HG03575 (cell line): Measurements from ENCODE around the gene MTFMT.
"Not testable (repeated sequence)": the region's sequence is repeated elsewhere in the genome, so short reads cannot be mapped to it uniquely, and the experiment has no call there.

Experiments
- ATAC-seq: cut with Tn5 transposase; IDR thresholded peaks from one replicate; pipeline ENCODE4 v1.9.1; 2021; ENCODE audit not compliant: unreplicated experiment, insufficient number of reproducible peaks, low FRiP score; ENCODE audit errors: extremely low read depth

The MTFMT gene

DNA sequence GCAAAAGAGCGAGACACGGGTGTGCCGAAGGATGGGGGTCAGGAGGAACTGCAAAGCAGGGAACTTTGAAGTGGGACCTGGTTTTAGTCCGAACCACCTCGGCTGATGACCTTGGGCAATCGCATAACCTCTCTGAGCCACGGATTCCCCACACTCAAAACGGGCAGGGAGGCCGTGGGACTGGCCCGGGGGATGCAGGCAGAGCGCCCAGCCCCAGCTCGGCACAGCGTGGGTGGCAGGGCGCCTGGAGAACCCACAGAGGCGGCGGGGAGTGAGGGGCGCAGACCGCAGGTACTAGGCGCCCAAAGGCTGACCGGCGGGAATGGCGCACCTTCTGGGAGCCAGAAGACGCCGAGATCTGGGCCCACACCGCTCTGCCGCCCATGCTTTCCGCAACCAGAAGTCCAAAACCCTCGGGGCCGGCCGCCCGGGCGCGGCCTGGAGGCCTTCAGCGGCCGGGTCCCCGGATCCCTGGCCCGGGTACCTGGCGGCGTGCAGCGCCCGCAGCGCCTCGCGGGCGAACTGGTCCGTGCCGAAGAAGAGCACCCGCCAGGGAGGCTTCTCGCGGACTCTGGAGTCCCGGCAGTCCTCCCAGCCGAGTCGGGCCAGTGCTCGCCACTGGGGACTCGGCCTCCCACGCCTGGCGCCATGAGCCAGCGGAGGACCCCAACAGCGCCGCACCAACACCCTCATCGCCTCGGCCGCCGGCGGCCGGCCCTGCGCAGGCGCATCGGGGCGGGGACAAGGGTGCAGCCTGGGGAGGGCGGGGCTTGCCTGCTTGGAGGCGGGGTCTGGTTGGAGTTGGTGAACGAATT lies at the start of gene MTFMT:
MTFMT (minus strand) TSS at position 719 of the 815 bp plus-strand sequence; CDS start at position 693, 26 bp downstream.
- ATAC-seq, result no peak

DNA sequence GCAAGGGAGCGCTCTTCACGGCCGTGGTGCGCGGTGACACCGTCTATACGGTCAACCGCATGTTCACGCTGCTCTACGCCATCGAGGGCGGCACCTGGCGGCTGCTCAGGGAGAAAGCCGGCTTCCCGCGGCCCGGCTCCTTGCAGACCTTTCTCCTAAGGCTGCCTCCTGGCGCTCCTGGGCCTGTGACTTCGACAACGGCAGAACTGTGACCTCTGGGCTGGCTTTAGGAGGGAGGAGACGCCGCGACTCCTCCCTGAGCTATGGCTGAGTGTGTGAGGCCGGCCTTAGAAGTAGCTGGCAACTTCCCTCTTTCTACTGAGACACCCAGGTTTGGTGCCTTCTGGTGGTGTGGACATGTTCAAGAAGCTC lies 48.5 kb upstream of the MTFMT start:
- ATAC-seq, result no peak

DNA sequence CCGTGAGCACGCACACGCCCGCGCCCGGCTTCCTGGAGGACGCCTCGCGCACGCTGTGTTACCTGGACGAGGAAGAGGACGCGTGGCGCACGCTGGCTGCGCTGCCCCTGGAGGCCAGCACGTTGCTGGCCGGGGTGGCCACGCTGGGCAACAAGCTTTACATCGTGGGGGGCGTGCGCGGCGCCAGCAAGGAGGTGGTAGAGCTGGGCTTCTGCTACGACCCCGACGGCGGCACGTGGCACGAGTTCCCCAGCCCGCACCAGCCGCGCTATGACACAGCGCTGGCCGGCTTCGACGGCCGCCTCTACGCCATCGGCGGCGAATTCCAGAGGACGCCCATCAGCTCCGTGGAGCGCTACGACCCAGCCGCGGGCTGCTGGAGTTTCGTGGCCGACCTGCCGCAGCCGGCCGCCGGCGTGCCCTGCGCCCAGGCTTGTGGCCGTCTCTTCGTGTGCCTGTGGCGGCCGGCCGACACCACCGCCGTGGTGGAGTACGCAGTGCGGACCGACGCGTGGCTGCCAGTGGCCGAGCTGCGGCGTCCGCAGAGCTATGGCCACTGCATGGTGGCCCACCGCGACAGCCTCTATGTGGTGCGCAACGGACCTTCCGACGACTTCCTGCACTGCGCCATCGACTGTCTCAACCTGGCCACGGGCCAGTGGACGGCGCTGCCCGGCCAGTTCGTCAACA lies 48.0 kb upstream of the MTFMT start:
- ATAC-seq, result no peak

DNA sequence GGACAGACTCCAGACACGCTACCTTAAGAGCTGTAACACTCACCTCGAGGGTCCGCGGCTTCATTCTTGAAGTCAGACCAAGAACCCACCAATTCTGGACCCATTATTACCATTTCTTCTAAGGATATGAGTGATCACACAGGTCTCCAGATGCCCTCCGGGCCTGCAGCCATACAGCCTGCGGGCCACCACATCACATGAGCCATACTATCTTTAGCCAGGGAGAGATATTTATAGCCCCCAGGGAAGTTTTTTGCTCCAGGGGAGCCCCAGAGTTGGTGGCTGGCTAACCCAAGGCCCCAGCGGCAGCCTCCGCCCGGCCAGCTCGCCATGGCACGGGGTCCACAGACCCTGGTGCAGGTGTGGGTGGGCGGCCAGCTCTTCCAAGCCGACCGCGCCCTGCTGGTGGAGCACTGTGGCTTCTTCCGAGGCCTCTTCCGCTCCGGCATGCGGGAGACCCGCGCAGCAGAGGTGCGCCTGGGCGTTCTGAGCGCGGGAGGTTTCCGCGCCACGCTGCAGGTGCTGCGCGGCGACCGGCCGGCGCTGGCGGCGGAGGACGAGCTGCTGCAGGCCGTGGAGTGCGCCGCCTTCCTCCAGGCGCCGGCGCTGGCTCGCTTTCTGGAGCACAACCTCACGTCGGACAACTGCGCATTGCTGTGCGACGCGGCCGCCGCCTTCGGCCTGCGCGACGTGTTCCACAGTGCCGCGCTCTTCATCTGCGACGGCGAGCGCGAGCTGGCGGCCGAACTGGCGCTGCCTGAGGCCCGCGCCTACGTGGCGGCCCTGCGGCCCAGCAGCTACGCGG lies 47.2 kb upstream of the MTFMT start, which contains the start of gene KBTBD13:
KBTBD13 (plus strand) TSS at position 261 of the 805 bp plus-strand sequence; CDS start at position 331, 70 bp downstream.
- ATAC-seq, result no peak

DNA sequence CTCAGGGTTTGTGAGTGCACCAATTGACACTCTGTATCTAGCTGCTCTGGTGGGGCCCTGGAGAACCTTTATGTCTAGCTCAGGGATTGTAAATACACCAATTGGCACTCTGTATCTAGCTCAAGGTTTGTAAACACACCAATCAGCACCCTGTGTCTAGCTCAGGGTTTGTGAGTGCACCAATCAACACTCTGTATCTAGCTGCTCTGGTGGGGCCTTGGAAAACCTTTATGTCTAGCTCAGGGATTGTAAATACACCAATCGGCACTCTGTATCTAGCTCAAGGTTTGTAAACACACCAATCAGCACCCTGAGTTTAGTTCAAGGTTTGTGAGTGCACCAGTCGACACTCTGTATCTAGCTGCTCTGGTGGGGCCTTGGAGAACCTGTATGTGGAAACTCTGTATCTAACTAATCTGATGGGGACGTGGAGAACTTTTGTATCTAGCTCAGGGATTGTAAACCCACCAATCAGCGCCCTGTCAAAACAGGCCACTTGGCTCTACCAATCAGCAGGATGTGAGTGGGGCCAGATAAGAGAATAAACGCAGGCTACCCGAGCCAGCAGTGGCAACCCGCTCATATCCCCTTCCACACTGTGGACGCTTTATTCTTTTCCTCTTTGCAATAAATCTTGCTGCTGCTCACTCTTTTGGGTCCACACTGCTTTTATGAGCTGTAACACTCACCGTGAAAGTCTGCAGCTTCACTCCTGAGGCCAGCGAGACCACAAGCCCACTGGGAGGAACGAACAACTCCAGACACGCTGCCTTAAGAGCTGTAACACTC lies 46.4 kb upstream of the MTFMT start:
- not testable (repeated sequence) for ATAC-seq

DNA sequence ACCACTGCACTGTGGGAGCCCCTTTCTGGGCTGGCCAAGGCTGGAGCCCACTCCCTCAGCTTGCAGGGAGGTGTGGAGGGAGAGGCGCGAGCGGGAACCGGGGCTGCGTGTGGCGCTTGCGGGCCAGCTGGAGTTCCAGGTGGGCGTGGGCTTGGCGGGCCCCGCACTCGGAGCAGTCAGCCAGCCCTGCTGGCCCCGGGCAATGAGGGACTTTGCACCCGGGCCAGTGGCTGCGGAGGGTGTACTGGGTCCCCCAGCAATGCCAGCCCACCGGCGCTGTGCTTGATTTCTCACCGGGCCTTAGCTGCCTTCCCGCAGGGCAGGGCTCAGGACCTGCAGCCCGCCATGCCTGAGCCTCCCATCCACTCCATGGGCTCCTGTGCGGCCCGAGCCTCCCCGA lies 45.5 kb upstream of the MTFMT start:
- not testable (repeated sequence) for ATAC-seq

DNA sequence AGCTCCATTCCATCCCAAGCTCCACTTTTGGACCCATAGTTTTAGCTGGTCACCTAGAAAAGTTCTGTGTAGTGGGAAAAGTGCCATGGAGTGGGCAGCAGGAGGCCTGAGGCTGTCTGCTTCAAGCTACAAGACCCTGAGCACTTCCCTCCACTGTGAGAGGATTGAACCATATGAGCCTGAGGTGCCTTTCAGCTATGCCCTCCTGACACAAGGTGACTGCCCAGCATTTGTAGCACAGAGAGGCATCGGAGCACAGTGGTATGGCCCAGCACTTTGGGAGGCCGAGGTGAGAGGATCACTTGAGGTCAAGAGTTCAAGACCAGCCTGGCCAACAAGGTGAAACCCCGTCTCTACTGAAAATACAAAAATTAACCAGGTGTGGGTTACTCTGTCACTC lies 43.2 kb upstream of the MTFMT start:
- ATAC-seq, result no peak

DNA sequence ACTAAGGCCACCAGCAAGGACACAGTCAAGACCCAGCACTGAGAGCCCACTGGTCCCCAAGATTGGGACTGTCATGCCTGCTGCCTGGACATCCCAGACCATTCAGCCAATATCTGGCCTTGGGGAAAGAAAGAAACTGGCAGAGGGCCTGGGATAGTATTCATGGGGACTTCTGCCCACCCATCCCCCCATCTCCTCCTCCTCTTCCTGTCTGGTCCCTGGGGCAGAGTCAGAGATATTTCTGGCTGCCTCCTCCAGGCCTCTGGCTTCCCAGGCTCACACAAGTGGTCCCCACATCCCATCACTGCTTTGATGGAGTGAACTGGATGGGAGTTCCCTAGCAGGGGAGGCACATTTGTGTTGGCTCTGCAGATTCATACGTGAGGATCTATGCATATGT lies 42.6 kb upstream of the MTFMT start:
- ATAC-seq, result no peak

DNA sequence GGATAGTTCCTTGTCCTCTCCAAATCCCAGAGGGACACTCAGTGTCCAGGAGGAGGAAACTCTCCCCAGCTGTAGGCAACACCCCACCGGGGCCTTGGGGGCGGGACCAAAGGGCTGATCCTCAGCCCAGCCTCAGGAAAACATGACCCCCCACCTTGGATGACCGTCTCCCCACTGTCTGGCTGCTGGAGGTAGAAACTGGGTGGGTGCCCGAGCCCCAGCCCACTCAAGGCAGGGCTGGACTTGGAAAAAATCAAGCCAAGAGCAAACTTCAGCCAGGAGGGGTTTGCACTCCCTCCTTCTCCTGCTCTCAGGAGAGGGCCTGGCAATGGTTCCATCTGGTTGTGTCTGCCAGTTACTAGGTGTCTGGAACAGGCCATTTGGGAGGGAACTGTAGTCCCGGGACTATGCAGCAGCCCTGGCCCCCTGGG lies 42.0 kb upstream of the MTFMT start:
- ATAC-seq, result no peak

DNA sequence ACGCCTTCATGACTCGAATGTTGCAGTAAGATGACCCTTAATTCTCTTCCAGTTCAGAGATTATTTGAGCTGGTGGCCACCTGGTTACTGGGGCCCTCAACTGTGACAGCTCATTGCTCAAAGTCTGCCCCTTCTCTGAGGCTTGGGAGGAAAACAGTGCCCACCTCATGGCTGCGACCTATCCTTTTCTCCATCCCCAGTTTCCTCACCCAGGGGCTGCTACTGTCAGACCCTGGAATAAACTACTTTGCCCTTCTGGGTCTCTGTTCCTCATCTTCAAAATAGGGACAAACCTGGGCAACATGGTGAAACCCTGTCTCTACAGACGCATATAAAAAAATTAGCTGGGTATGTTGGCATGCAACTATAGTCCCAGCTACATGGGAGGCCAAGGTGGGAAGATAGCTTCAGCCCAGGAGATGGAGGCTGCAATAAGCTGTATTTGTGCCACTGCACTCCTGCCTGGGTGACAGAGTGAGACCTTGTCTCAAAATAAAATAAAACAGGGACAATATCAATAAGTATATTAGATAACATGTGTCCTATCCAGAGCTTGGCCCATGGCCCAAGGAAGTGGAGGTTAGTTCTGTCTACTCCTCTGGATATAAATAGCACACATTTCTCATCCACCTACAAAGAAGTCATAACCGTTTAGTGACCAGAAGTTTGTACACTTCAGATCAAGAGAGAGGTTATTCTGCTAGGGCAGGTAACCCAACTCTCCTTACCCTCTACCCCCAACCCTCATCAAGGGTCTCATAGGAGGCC lies 40.5 kb upstream of the MTFMT start:
- ATAC-seq, result no peak

DNA sequence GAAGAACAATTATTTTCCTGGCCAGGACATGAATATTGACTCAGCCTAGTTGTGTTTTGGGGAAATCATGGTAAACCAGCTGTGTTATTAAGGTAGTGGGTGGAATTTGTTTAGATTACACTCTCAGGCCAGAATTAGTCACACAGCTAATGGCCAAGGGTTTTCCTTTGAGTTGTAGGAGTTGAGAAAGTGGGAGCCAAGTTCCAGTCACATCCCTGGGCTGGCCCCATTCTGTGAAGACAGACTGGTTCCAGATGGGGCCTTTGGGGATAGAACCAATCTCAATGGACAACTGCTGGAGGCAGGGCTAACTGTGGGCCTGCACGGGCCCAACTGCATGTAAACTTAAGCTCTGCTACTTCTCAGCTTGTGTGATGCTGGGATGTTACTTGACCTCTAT lies 39.7 kb upstream of the MTFMT start:
- no peak for ATAC-seq

DNA sequence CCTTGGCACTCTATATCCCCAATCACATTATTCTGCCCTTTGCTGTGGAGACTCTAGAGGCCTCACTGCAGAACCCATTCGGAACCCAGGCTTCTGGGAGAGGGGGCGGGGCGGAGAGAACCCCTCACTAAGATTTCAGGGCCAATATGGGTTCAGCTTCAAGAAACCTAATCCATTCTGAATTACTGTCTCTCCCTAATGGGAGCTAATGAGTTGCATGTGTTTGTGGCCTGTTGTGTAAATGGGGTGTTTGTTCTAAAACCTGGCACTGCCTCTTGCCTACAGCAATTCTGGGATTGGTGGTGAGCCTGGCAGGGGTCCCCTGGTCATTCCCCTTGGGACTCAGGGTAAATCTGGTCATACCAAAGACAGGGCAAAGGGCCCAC lies 39.0 kb upstream of the MTFMT start:
- no peak for ATAC-seq

DNA sequence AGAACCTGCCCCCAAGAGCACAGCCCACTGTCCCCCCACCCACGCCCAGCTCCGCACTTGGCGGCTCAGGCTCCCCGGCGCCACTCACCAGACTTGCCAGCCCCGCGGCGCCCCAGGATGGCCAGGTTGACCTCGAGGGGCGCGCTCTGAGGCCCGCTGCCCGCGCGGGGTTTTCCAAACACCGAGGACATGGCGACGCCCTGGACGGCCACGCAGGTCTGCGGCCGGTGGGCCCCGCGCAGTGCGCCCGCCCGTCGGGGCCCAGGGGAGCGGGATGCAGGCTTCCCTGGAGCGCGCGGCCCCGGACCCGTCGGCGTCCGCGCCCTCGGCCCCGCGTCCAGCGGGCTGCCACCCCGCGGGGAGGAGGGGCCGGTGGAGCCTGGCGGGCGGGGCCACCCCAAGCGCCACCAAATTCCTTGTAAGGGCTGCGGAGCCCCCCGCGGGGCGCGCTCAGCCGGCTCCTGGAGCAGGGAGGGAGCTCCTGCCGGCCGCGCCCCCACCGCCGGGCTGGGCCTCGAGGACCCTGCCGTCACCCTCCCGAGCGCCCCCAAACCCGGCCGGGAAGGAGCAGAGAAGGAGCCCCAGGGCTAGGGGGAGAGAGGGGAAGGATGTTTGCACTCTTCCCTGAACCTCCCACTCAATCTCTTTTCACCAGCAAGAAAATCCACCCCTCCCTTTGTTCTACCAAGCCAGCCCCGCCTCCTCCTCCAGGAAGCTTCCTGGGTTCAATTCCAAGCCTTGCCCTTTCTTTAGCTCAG lies 38.4 kb upstream of the MTFMT start, which contains the start of gene RASL12:
RASL12 (minus strand) TSS at position 347 of the 758 bp plus-strand sequence; CDS start at position 191, 156 bp downstream.
- no peak for ATAC-seq

DNA sequence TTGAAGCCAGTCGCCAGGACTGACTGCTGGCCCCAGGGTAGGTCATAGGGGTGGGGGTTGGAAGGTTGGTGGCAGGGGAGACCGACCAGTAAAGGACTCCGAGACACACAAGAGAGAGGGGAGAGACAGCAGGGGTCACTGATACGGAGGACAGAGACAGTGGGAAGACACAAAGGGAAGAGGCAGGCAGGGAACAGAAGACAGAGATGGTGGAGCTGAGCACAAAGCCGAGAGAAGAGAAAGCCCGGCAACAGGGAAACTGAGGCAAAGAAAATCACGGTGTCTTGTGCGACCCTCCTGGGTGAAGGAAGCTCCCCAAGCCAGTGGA lies 37.8 kb upstream of the MTFMT start:
- no peak for ATAC-seq

DNA sequence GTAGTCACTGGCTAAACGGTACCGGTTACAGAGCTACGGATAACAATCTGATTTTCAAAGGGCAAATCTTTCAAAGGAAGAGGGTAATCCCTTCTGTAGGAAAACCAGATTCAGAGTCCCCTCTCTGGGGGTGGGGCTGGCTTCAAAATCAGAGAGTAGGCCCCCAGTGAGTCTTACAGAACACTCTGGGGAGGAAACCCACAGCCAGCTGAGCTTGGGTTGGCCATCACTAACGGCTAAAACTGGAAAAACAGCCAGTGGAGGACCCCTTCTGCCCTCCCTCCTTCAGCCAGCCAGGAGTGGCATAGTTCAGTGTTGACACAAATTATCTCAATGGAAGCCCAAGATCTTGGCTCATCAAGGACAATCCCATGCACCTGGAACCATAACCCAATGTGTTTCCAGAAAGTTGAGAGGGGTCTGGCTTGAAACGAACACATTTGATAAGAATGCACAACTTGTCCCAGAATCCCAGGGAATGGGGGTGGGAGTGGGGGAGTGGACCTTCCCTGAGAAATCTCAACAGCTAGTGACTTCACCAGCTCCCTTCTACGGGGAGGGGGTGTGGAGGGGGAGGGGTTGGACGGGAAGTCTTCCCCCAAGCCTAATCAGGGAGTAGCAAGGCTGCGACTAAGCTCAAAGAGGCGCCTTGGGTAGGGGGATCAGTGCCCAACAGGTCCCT lies 37.3 kb upstream of the MTFMT start:
- no peak for ATAC-seq

DNA sequence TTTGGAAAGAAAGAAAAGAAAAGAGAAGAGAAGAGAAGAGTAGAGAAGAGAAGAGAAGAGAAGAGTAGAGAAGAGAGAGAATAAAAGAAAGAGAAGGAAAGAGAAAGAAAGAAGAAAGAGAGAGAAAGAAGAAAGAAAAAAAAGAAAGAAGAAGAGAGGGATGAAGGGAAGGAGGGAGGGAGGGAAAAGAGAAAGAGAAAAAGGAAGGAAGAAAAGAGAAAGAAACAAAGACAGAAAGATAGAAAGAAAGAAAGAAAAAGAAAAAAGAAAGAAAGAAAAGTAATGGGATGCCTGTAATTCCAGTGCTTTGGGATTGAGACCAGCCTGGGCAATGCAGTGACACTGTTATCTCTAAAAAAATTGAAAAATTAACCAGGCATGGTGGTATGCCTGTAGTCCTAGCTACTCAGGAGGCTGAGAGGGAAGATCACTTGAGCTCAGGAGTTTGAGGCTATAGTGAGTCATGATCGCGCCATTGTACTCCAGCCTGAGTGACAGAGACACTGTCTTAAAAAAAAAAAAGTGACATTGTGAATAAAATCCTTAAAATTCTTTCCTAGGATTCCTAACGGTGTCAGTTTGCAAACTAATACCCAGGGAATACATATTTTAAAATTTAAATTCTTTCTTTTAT lies 36.7 kb upstream of the MTFMT start:
- ATAC-seq, result no peak

DNA sequence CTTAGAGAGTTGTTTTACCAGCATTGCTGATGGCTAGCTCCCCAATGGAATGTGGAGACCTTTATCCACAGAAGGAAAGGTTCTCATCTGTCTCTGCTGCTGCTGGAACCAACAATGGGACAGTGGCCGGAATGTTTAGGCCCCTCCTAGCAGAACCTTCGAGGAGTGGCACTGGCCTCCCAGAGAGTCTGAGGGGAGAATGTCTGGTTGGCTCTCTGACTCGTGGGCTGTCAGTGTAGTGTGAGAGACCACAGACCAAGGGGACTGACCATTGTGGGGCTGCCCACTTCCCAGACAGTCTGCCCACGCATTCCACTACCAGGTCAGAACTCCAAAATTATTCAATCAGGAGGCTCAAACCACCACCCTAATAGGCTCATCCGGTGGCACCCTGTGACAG lies 33.3 kb upstream of the MTFMT start:
- ATAC-seq, result no peak
